Measurements from ENCODE around the gene PAM.

PAM gene

GRCh38 chr5:102863764-102864560 lies 108.9 kb downstream of the PAM start:
- no peak for TF ChIP-seq CTCF (IDR thresholded peaks at IDR 0.05; ENCODE audit: low read depth, low read length)
- 0 out of 2 replicates have a peak, but pooled peaks cover 2% of the 10 kb centered on the region for H3K36me3 ChIP-seq
- H3K4me3 ChIP-seq (ENCODE audit: low read depth, low read length), result no peak overlapping the region
- no peak for DNase-seq
- no peaks in the 10 kb centered on the region for H3K27me3 ChIP-seq (ENCODE audit: insufficient read depth, low read depth, severe bottlenecking)
- H3K9me3 ChIP-seq (ENCODE audit: severe bottlenecking), result no peaks in the 10 kb centered on the region
- H3K27ac ChIP-seq, result no peak overlapping the region

- H3K36me3 ChIP-seq, result 0 out of 2 replicates have a peak, but pooled peaks cover 2% of the 10 kb centered on the region
- H3K27ac ChIP-seq, result no peak overlapping the region
- H3K4me3 ChIP-seq (ENCODE audit: low read depth, low read length), result no peak overlapping the region
- no peaks in the 10 kb centered on the region for H3K27me3 ChIP-seq (ENCODE audit: insufficient read depth, low read depth, severe bottlenecking)
- TF ChIP-seq CTCF (IDR thresholded peaks at IDR 0.05; ENCODE audit: low read depth, low read length), result no peak
- H3K9me3 ChIP-seq (ENCODE audit: severe bottlenecking), result no peaks in the 10 kb centered on the region
- no peak for DNase-seq
Observed at GRCh38 chr5:102865171-102865509, 110.0 kb downstream of the PAM start.

- no peak for TF ChIP-seq CTCF (IDR thresholded peaks at IDR 0.05; ENCODE audit: low read depth, low read length)
- H3K27me3 ChIP-seq (ENCODE audit: insufficient read depth, low read depth, severe bottlenecking), result no peaks in the 10 kb centered on the region
- 0 out of 2 replicates have a peak, but pooled peaks cover 2% of the 10 kb centered on the region for H3K36me3 ChIP-seq
- DNase-seq, result peak; percentile 53
- H3K27ac ChIP-seq, result peak overlapping the region; percentile 49
- no peaks in the 10 kb centered on the region for H3K9me3 ChIP-seq (ENCODE audit: severe bottlenecking)
- peak overlapping the region; percentile 89 for H3K4me3 ChIP-seq (ENCODE audit: low read depth, low read length)
Observed at GRCh38 chr5:102865510-102866236, 110.6 kb downstream of the PAM start.

GRCh38 chr5:102866237-102866600 lies 111.1 kb downstream of the PAM start:
- H3K27me3 ChIP-seq (ENCODE audit: insufficient read depth, low read depth, severe bottlenecking), result no peaks in the 10 kb centered on the region

GRCh38 chr5:102867992-102868662 lies 113.0 kb downstream of the PAM start:
- H3K27ac ChIP-seq, result no peak overlapping the region
- no peak for TF ChIP-seq CTCF (IDR thresholded peaks at IDR 0.05; ENCODE audit: low read depth, low read length)
- 0 out of 2 replicates have a peak, but pooled peaks cover 2% of the 10 kb centered on the region for H3K36me3 ChIP-seq
- no peak for DNase-seq
- no peaks in the 10 kb centered on the region for H3K27me3 ChIP-seq (ENCODE audit: insufficient read depth, low read depth, severe bottlenecking)
- no peak overlapping the region for H3K4me3 ChIP-seq (ENCODE audit: low read depth, low read length)
- no peaks in the 10 kb centered on the region for H3K9me3 ChIP-seq (ENCODE audit: severe bottlenecking)

More at GRCh38 chr5:102866237-102866600, 111.1 kb downstream of the PAM start:
- H3K36me3 ChIP-seq, result 0 out of 2 replicates have a peak, but pooled peaks cover 2% of the 10 kb centered on the region
- peak overlapping the region; percentile 49 for H3K27ac ChIP-seq
- DNase-seq, result no peak
- no peak for TF ChIP-seq CTCF (IDR thresholded peaks at IDR 0.05; ENCODE audit: low read depth, low read length)
- peak overlapping the region; percentile 89 for H3K4me3 ChIP-seq (ENCODE audit: low read depth, low read length)
- H3K9me3 ChIP-seq (ENCODE audit: severe bottlenecking), result no peaks in the 10 kb centered on the region

Data from WERI-Rb-1 (cell line).